ENCODE measurements around the gene SPRY4.

Gene SPRY4

DNA sequence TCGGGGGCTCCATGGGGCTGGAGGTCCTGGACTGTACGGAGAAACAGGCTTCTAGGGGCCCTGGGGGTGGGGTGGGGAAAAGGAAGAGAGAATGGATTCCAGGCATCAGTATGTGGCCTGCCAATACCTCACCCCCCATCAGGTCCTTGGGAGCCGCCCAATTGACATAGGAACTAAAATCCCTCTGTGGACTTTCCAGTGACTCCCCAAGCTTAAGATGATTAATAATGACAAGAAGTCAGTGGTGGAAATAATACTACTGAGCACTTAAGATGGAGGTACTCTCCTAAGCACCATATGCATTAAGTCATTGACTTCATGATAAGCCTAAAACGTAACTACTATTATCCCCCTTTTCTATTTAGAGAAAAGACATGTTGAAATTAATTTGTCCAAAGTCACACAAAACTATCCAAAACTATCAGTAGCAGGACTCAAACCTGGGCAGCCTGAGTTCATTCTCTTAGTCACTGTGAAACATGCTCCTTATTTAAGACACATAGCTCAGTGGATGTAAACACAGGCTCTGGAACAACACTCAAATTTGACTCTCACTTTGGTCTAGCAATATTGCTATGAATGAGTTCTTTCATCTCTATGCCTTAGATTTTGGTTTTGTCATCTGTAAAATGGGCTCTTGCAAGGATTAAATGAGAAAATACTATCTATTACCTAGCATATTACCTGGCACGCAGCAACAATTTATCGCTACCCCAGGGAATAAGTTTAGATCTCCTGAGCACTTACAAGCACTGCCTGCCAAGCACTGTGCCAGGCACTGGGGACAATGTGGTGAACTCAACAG is 9.5 kb downstream of the SPRY4 start:
- H3K4me3 ChIP-seq (ENCODE audit: low read depth, low read length), result no peak overlapping the region
- TF ChIP-seq, protein P1, sequence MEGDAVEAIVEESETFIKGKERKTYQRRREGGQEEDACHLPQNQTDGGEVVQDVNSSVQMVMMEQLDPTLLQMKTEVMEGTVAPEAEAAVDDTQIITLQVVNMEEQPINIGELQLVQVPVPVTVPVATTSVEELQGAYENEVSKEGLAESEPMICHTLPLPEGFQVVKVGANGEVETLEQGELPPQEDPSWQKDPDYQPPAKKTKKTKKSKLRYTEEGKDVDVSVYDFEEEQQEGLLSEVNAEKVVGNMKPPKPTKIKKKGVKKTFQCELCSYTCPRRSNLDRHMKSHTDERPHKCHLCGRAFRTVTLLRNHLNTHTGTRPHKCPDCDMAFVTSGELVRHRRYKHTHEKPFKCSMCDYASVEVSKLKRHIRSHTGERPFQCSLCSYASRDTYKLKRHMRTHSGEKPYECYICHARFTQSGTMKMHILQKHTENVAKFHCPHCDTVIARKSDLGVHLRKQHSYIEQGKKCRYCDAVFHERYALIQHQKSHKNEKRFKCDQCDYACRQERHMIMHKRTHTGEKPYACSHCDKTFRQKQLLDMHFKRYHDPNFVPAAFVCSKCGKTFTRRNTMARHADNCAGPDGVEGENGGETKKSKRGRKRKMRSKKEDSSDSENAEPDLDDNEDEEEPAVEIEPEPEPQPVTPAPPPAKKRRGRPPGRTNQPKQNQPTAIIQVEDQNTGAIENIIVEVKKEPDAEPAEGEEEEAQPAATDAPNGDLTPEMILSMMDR (IDR thresholded peaks at IDR 0.05; ENCODE audit: low read depth, low read length, missing control alignments), result no peak
- no peak for DNase-seq (ENCODE audit: low read depth)

DNA sequence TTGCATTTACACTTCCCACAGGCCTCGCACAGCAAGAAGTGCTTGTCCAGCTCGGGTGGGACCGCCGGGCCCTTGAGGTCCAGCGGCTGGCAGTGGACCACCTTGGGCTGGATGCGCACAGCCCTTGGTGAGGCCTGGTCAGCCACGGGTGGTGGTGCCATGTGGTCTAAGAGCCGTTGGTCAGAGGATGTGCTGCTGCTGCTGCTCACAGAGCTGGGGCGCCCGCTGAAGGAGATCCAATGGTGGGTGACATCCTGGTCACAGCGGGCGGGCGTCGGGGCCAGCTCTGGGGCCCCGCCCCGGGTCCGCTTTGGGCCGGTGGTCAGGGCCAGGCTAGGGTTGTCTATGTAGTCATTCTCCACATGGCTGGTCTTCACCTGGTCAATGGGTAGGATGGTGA is 10.2 kb downstream of the SPRY4 start:
- no peak for DNase-seq (ENCODE audit: low read depth)
- TF ChIP-seq, protein P1 (IDR thresholded peaks at IDR 0.05; ENCODE audit: low read depth, low read length, missing control alignments), result no peak
- H3K4me3 ChIP-seq (ENCODE audit: low read depth, low read length), result no peak overlapping the region

DNA sequence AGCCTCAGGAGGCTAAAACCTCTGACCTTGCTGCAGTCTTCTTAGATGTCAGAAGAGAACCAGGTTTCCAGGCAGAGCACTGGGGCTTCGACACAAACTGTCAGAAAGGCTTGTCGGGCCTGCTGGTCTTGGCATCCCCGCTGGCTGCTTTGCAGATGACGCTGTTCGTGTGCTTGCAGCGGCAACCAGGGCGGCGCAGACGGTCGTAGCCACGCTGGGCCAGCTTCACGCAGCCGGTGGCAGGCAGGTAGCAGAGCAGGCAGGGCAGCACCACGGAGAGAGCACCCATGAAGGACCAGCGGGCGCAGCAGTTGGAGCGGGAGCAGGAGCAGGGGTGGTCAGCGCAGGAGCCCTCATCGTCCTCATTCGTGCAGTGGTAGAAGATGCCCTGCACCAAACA is 10.7 kb downstream of the SPRY4 start:
- no peak overlapping the region for H3K4me3 ChIP-seq (ENCODE audit: low read depth, low read length)
- no peak for DNase-seq (ENCODE audit: low read depth)
- TF ChIP-seq, protein P1 (IDR thresholded peaks at IDR 0.05; ENCODE audit: low read depth, low read length, missing control alignments), result no peak

DNA sequence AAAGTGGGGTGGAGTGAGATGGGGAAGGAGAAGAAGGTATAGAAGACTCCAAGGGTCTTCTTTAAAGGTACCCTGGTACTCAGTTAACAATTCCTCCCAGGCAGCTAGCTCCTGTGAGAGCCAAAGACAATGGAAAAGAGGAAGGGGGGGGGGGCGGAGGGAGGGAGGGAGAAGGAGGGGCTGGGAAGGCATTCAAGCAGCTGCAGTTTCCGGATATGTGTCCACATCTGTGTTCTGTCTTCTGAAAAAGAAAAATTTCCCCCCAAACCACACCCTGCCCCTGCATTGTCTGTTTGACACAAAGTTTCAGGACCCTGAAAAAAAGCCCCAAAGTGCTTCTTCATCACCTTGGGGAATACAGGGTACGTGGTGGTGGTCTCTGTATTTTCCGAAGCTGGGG is 11.1 kb downstream of the SPRY4 start:
- TF ChIP-seq, protein P1 (IDR thresholded peaks at IDR 0.05; ENCODE audit: low read depth, low read length, missing control alignments), result no peak
- H3K4me3 ChIP-seq (ENCODE audit: low read depth, low read length), result no peak overlapping the region
- no peak for DNase-seq (ENCODE audit: low read depth)

DNA sequence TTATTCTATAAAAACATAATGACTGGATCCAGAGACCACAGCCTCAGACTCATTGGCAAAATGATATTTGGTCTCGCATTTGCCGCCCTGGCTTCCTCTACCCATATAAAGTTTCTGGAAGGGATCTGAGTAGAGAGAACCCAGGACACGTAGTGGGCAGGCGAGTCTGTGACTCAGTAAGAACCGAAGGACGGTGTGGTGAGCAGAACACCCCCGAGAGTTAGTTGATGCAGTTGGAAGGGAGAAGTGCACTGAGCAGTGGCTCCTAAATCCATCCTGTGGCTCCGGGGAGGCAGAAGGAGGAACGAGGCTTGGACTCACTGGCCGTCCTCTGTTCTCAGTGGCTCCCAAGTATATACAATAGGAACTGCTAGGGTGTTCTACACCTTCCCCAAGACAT is 11.5 kb downstream of the SPRY4 start:
- TF ChIP-seq, protein P1 (IDR thresholded peaks at IDR 0.05; ENCODE audit: low read depth, low read length, missing control alignments), result no peak
- no peak overlapping the region for H3K4me3 ChIP-seq (ENCODE audit: low read depth, low read length)
- DNase-seq (ENCODE audit: low read depth), result no peak

DNA sequence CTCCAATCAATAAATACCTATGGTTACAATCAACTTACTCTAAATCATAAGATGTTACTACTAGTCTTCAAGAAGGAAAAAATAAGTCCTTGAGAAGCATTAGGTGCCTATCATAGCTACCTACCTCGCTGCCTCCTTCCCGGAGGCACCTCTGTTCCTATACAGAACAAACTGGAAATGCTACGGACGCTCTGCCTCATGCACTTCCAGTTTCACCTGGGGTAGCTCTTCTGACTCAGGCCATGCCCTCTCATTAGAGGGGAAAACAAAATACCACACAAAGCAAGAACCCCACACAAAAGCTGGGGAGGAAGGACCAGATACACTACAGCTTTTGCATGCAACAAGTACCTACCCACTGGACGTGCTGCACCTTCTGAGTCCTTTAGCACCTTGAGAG is 12.4 kb downstream of the SPRY4 start:
- no peak overlapping the region for H3K4me3 ChIP-seq (ENCODE audit: low read depth, low read length)
- DNase-seq (ENCODE audit: low read depth), result no peak
- TF ChIP-seq, protein P1 (IDR thresholded peaks at IDR 0.05; ENCODE audit: low read depth, low read length, missing control alignments), result no peak

DNA sequence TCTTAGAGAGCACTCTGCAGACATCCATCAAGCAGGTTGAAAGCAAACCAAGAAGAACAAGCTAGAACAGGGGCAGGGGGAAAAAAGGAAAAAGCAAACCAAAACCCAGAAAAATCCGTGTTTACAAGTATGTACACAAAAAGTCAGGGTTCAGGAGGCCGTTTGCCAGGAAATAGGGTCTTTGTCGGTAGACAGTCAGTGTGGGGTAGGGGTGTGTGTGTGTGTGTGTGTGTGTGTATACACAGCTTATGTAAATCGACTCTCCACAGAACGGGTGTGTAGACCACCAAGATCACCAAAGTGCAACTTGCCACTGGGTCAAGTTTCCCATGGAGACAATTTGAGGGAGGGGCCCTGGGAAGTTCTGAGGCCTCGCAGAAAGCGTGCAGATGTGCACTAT is 13.1 kb downstream of the SPRY4 start:
- TF ChIP-seq, protein P1 (IDR thresholded peaks at IDR 0.05; ENCODE audit: low read depth, low read length, missing control alignments), result no peak
- no peak for DNase-seq (ENCODE audit: low read depth)
- no peak overlapping the region for H3K4me3 ChIP-seq (ENCODE audit: low read depth, low read length)

Data from GM12864 (cell line).